Prostate gland (tissue), 2 donors: ENCODE data around the gene KIF17. TPM values are rescaled to one million over a fixed set of nuclear protein-coding genes. Genes with fewer than 3 reads are reported as not detected.
"Not testable (repeated sequence)": the region's sequence is repeated elsewhere in the genome, so short reads cannot be mapped to it uniquely, and the experiment has no call there.

Experiments
- DNase-seq: peaks from one replicate; pipeline ENCODE4 v3.0.0-alpha.2; 2019; ENCODE audit warnings: low spot score
- H3K27ac ChIP-seq, 2 donors: fragments of 200-600 bp; sonication (generic); 2 replicates each; pipeline ENCODE4 v1.5.1; 2017 to 2019
- H3K27me3 ChIP-seq: fragments of 200-600 bp; sonication (generic); replicated peaks from 2 replicates; pipeline ENCODE4 v1.5.1; 2019; ENCODE audit not compliant: insufficient read depth
- H3K36me3 ChIP-seq, 2 donors: fragments of 200-600 bp; sonication (generic); 1 replicate in 1 of 2; 2 replicates in 1 of 2; pipeline versions ENCODE4 v1.5.1 to v1.8.1; 2017 to 2019
- H3K4me1 ChIP-seq: fragments of 200-600 bp; sonication (generic); replicated peaks from 2 replicates; pipeline ENCODE4 v1.5.1; 2019
- H3K4me3 ChIP-seq, 2 donors: fragments of 200-600 bp; sonication (generic); 2 replicates each; pipeline ENCODE4 v1.5.1; 2017 to 2019
- H3K9me3 ChIP-seq: fragments of 200-600 bp; sonication (generic); 2 replicates; pipeline ENCODE4 v1.5.1; 2017
- CTCF ChIP-seq, 4 experiments: fragments of 200-600 bp in 2 of 4; fragments of 450-650 bp in 2 of 4; sonication (generic) in 2 of 4; IDR thresholded peaks; 1 replicate in 3 of 4; 2 replicates in 1 of 4; pipeline ENCODE4 v1.5.1; 2016 to 2019; ENCODE audit warnings: antibody characterized with exemption in 4 of 4, mild to moderate bottlenecking in 2 of 4, moderate library complexity in 2 of 4
- POLR2A ChIP-seq: fragments of 450-650 bp; IDR thresholded peaks from one replicate; pipeline ENCODE4 v1.6.1; 2016; ENCODE audit warnings: antibody characterized with exemption, mild to moderate bottlenecking
- POLR2AphosphoS5 ChIP-seq: sonication (generic); formaldehyde crosslinking; IDR thresholded peaks from one replicate; pipeline ENCODE4 v1.6.1; 2017; ENCODE audit warnings: antibody characterized with exemption
- WGBS: methylation state at CpG from one replicate; pipeline ENCODE4 v1.1.5; 2018; 5-methylcytosine and 5-hydroxymethylcytosine counted together
- intact Hi-C: fragments of 100-400 bp; cut with DNase I; formaldehyde crosslinking; loops from one replicate; pipeline ENCODE4 v1.14.2; 2022
- total RNA-seq, 2 donors: library from RNA; depleted of rRNA; stranded (reverse); fragments of >200 nt; gene quantifications; one replicate each; pipeline ENCODE4 v1.1.0, GENCODE V29; 2016

Gene KIF17
- total RNA-seq, 2 donors from 2014 or later, result 1.6 to 12.6 TPM

- TF ChIP-seq POLR2A (no peak), CTCF (IDR thresholded peaks at IDR 0.05) (no peak), POLR2AphosphoS5 (no peak)
- Histone ChIP-seq H3K9me3 (no peaks in the 10 kb centered on the region), H3K4me1 (no peaks in the 10 kb centered on the region), H3K4me3 (no peak overlapping the region), H3K36me3 (no peaks in the 10 kb centered on the region), H3K27ac (no peak overlapping the region), H3K27me3 (no peaks in the 10 kb centered on the region)
- 92% methylated on average over 10 of the region's 12 CpGs for WGBS
- DNase-seq, result no peak
- intact Hi-C loops, result no loop called here
These were observed 2.9 kb upstream of the KIF17 start for GRCh38 chr1:20720631-20721091.

GRCh38 chr1:20719871-20720620 is 2.2 kb upstream of the KIF17 start:
- no peak overlapping the region for H3K4me3 ChIP-seq
- H3K36me3 ChIP-seq, result no peaks in the 10 kb centered on the region
- no peak for DNase-seq
- no peaks in the 10 kb centered on the region for H3K9me3 ChIP-seq
- 89% methylated on average over 5 of the region's 5 CpGs for WGBS
- no peaks in the 10 kb centered on the region for H3K4me1 ChIP-seq
- H3K27me3 ChIP-seq, result no peaks in the 10 kb centered on the region
- intact Hi-C loops, result no loop called here
- TF ChIP-seq POLR2AphosphoS5 (no peak), POLR2A (no peak), CTCF (IDR thresholded peaks at IDR 0.05) (no peak)
- H3K27ac ChIP-seq, result no peak overlapping the region

- no peak for DNase-seq
- H3K4me3 ChIP-seq, result no peak overlapping the region
- no peaks in the 10 kb centered on the region for H3K4me1 ChIP-seq
- intact Hi-C loops, result no loop called here
- no peaks in the 10 kb centered on the region for H3K27me3 ChIP-seq
- no peaks in the 10 kb centered on the region for H3K36me3 ChIP-seq
- 90% methylated on average over 8 of the region's 8 CpGs for WGBS
- H3K9me3 ChIP-seq, result no peaks in the 10 kb centered on the region
- TF ChIP-seq POLR2A (no peak), POLR2AphosphoS5 (no peak), CTCF (IDR thresholded peaks at IDR 0.05) (no peak)
- no peak overlapping the region for H3K27ac ChIP-seq
These were observed 1.5 kb upstream of the KIF17 start for GRCh38 chr1:20719261-20719660.

- WGBS, result 76% methylated on average over 17 of the region's 17 CpGs
- intact Hi-C loops, DNase-seq: not testable (repeated sequence)
These were observed 606 bp upstream of the KIF17 start for GRCh38 chr1:20718343-20718882.

GRCh38 chr1:20716232-20716631 is 1.6 kb downstream of the KIF17 start:
- no peak for DNase-seq
- WGBS, result 85% methylated on average over 13 of the region's 13 CpGs
- intact Hi-C loops, result no loop called here
- no peaks in the 10 kb centered on the region for H3K36me3 ChIP-seq
- no peak overlapping the region for H3K27ac ChIP-seq
- H3K4me1 ChIP-seq, result no peaks in the 10 kb centered on the region
- TF ChIP-seq CTCF (IDR thresholded peaks at IDR 0.05) (no peak), POLR2AphosphoS5 (no peak), POLR2A (no peak)
- H3K27me3 ChIP-seq, result no peaks in the 10 kb centered on the region
- H3K4me3 ChIP-seq, result no peak overlapping the region
- no peaks in the 10 kb centered on the region for H3K9me3 ChIP-seq

More at GRCh38 chr1:20718343-20718882, 606 bp upstream of the KIF17 start:
- H3K27me3 ChIP-seq, H3K27ac ChIP-seq, H3K36me3 ChIP-seq, H3K4me1 ChIP-seq, H3K9me3 ChIP-seq: not testable (repeated sequence)
- peak overlapping the region; percentile 32 to 46 for H3K4me3 ChIP-seq
